Tibial nerve (tissue), 3 donors: ENCODE measurements around the gene SLC31A1.

Experiments
- POLR2A ChIP-seq, 2 donors: fragments of 450-650 bp; IDR thresholded peaks; one replicate each; pipeline ENCODE4 v1.6.1; 2017; ENCODE audit warnings: antibody characterized with exemption in 2 of 2, mild to moderate bottlenecking in 2 of 2, moderate library complexity in 2 of 2
- TF ChIP-seq, protein P1 (sequence below), 5 experiments: fragments of 200-600 bp in 3 of 5; fragments of 450-650 bp in 2 of 5; sonication (generic) in 3 of 5; IDR thresholded peaks; one replicate each; pipeline ENCODE4 v1.5.1; 2016 to 2019; ENCODE audit warnings: antibody characterized with exemption in 5 of 5, mild to moderate bottlenecking in 3 of 5, moderate library complexity in 2 of 5

DNA sequence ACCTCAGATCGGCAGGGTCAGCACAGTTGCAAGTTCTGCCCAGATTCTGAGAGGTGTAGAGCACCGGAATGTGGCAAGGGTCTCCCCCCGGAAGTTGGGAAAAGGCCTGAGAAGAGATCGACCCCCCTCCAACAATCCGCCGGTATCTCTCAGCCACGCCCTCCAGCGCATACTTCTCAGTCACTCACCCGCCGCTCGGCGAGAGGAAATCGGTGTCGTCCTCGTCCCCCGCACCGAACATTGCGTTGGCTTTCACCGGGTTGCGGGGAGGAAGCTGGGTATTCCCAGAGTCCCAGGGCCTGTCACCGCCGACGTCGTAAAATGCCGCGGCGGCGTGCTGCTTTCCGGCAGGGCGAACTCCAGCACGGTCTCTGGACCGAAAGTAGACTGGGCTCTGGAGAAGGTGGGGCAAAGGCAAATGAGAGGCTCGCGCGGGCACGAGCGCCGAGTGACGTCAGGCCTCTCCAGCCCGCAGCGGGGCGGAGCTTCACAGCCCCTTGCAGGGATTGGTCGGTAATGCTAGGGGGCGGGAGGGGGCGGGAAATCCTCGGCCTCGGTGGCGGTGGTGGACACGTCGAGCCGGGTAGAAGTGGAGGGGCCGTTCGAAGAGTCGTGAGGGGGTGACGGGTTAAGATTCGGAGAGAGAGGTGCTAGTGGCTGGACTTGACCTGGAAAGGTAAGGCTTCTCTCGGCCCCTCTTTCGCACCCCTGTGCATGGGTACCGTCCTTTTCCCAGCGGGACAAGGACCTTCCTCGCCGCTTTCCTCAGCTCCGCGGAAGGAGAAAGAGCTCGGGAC lies at the start of gene SLC31A1, which contains the start of gene FKBP15:
- TF ChIP-seq, protein P1, sequence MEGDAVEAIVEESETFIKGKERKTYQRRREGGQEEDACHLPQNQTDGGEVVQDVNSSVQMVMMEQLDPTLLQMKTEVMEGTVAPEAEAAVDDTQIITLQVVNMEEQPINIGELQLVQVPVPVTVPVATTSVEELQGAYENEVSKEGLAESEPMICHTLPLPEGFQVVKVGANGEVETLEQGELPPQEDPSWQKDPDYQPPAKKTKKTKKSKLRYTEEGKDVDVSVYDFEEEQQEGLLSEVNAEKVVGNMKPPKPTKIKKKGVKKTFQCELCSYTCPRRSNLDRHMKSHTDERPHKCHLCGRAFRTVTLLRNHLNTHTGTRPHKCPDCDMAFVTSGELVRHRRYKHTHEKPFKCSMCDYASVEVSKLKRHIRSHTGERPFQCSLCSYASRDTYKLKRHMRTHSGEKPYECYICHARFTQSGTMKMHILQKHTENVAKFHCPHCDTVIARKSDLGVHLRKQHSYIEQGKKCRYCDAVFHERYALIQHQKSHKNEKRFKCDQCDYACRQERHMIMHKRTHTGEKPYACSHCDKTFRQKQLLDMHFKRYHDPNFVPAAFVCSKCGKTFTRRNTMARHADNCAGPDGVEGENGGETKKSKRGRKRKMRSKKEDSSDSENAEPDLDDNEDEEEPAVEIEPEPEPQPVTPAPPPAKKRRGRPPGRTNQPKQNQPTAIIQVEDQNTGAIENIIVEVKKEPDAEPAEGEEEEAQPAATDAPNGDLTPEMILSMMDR (IDR thresholded peaks at IDR 0.05), result peak in 1 of 5 experiments; percentile 37
- peak; percentile 64 to 77 for TF ChIP-seq POLR2A (IDR thresholded peaks at IDR 0.05)
